HEK293 (cell line): ENCODE measurements around the gene OPRM1.

Source experiments
- CTCF ChIA-PET: fragments of 350-600 bp; formaldehyde crosslinking; extraction: SDS; loops from one replicate; lab custom pipeline; 2021; ENCODE audit warnings: antibody characterized with exemption; lab: Yijun Ruan, JAX
- POLR2A ChIA-PET: fragments of 300-600 bp; formaldehyde crosslinking; extraction: SDS; loops from one replicate; lab custom pipeline; 2020; ENCODE audit warnings: antibody characterized with exemption, inconsistent platforms; lab: Yijun Ruan, JAX
- H3K27ac ChIP-seq: fragments of 200-500 bp; sonication (Bioruptor generic); 2 replicates; pipeline ENCODE4 v1.5.1; 2014; ENCODE audit warnings: low read depth, low read length, control low read depth, inconsistent platforms; ENCODE audit errors: extremely low read depth
- H3K36me3 ChIP-seq, 2 experiments: fragments of 200-500 bp in 1 of 2; sonication (Bioruptor generic) in 1 of 2; 1 replicate in 1 of 2; 2 replicates in 1 of 2; pipeline ENCODE4 v1.5.1; 2014 to 2017; ENCODE audit warnings: inconsistent platforms in 2 of 2, low read length in 2 of 2; ENCODE audit not compliant: control insufficient read depth in 2 of 2, insufficient read depth in 1 of 2
- H3K4me1 ChIP-seq: fragments of 200-500 bp; sonication (Bioruptor generic); 2 replicates; pipeline ENCODE4 v1.5.1; 2014; ENCODE audit warnings: mild to moderate bottlenecking, low read length, inconsistent platforms; ENCODE audit not compliant: control insufficient read depth, insufficient read depth
- H3K4me3 ChIP-seq: 2 replicates; pipeline ENCODE4 v1.5.1; 2011; ENCODE audit warnings: low read depth, mild to moderate bottlenecking, control low read depth, low read length, moderate library complexity
- H3K9me3 ChIP-seq: fragments of 200-500 bp; sonication (Bioruptor generic); 2 replicates; pipeline ENCODE4 v1.5.1; 2014; ENCODE audit warnings: low read depth, low read length, inconsistent platforms; ENCODE audit not compliant: control insufficient read depth, insufficient read depth
- PRDM1 ChIP-seq: fragments of 450-650 bp; formaldehyde crosslinking; IDR thresholded peaks from 2 replicates; pipeline ENCODE4; 2016; ENCODE audit warnings: missing biosample characterization, missing genetic modification characterization
- TSHZ1 ChIP-seq: fragments of 450-650 bp; formaldehyde crosslinking; IDR thresholded peaks from 2 replicates; pipeline ENCODE4 v1.5.1; 2016; ENCODE audit warnings: missing biosample characterization, missing genetic modification characterization, borderline replicate concordance
- ZBTB21 ChIP-seq: fragments of 450-650 bp; formaldehyde crosslinking; IDR thresholded peaks from 2 replicates; pipeline ENCODE4 v1.5.1; 2017; ENCODE audit warnings: missing biosample characterization, missing genetic modification characterization
- ZBTB44 ChIP-seq: fragments of 450-650 bp; IDR thresholded peaks from 2 replicates; pipeline ENCODE4 v1.5.1; 2018; ENCODE audit warnings: missing biosample characterization, mild to moderate bottlenecking, missing genetic modification characterization
- ZEB2 ChIP-seq: fragments of 450-650 bp; formaldehyde crosslinking; IDR thresholded peaks from 2 replicates; pipeline ENCODE4 v1.5.1; 2016; ENCODE audit warnings: missing biosample characterization, missing genetic modification characterization
- ZFP37 ChIP-seq: fragments of 450-650 bp; formaldehyde crosslinking; IDR thresholded peaks from 2 replicates; pipeline ENCODE4 v1.5.1; 2016; ENCODE audit warnings: missing biosample characterization, missing genetic modification characterization
- ZFP69B ChIP-seq: fragments of 450-650 bp; formaldehyde crosslinking; IDR thresholded peaks from 2 replicates; pipeline ENCODE4 v1.5.1; 2016; ENCODE audit warnings: missing biosample characterization, missing genetic modification characterization
- ZNF133 ChIP-seq: fragments of 450-650 bp; formaldehyde crosslinking; IDR thresholded peaks from 2 replicates; pipeline ENCODE4 v1.5.1; 2016; ENCODE audit warnings: missing biosample characterization, missing genetic modification characterization
- ZNF175 ChIP-seq: fragments of 450-650 bp; formaldehyde crosslinking; IDR thresholded peaks from 2 replicates; pipeline ENCODE4 v1.5.1; 2016; ENCODE audit warnings: missing biosample characterization, missing genetic modification characterization
- ZNF23 ChIP-seq: fragments of 450-650 bp; formaldehyde crosslinking; IDR thresholded peaks from 2 replicates; pipeline ENCODE4 v1.5.1; 2016; ENCODE audit warnings: missing biosample characterization, missing genetic modification characterization, borderline replicate concordance
- ZNF366 ChIP-seq: fragments of 450-650 bp; formaldehyde crosslinking; conservative IDR thresholded peaks from 2 replicates; pipeline ENCODE4 v1.5.1; 2016; ENCODE audit warnings: missing biosample characterization, missing genetic modification characterization
- ZNF658 ChIP-seq: fragments of 450-650 bp; formaldehyde crosslinking; IDR thresholded peaks from 2 replicates; pipeline ENCODE4; 2016; ENCODE audit warnings: missing biosample characterization, missing genetic modification characterization
- ZNF776 ChIP-seq: fragments of 450-650 bp; formaldehyde crosslinking; IDR thresholded peaks from 2 replicates; pipeline ENCODE4 v1.5.0; 2017; ENCODE audit warnings: missing biosample characterization, missing genetic modification characterization, borderline replicate concordance
- ZNF785 ChIP-seq: fragments of 450-650 bp; formaldehyde crosslinking; IDR thresholded peaks from 2 replicates; pipeline ENCODE4 v1.5.1; 2016; ENCODE audit warnings: missing biosample characterization, missing genetic modification characterization
- ZSCAN18 ChIP-seq: fragments of 450-650 bp; formaldehyde crosslinking; IDR thresholded peaks from 2 replicates; pipeline ENCODE4 v1.5.1; 2016; ENCODE audit warnings: missing biosample characterization, missing genetic modification characterization

The OPRM1 gene

GRCh38 chr6:154230393-154230792 lies 191.4 kb downstream of the OPRM1 start:
- Histone ChIP-seq H3K27ac (no peak overlapping the region), H3K4me1 (no peaks in the 10 kb centered on the region), H3K36me3 (no peaks in the 10 kb centered on the region), H3K9me3 (no peaks in the 10 kb centered on the region), H3K4me3 (no peak overlapping the region)
- ChIA-PET CTCF (no interaction called here), POLR2A (no interaction called here)
- TF ChIP-seq ZFP37 (tag by site-specific recombination) (no peak), ZNF366 (no peak), PRDM1 (tag by site-specific recombination) (no peak), ZNF133 (no peak), ZNF785 (tag by site-specific recombination) (no peak), ZFP69B (no peak), ZBTB21 (tag by site-specific recombination) (no peak)
- TF ChIP-seq, all 188 proteins: peak for 0

GRCh38 chr6:154230910-154231595 lies 192.0 kb downstream of the OPRM1 start:
- no peaks in the 10 kb centered on the region for H3K36me3 ChIP-seq
- CTCF ChIA-PET: no interaction called here
- POLR2A ChIA-PET: no interaction called here
- H3K27ac ChIP-seq: no peak overlapping the region
- no peak overlapping the region for H3K4me3 ChIP-seq
- H3K9me3 ChIP-seq: no peaks in the 10 kb centered on the region
- TF ChIP-seq ZEB2 (tag by site-specific recombination) (no peak), ZNF776 (tag by site-specific recombination) (no peak), TSHZ1 (tag by site-specific recombination) (no peak), ZNF658 (tag by site-specific recombination) (no peak), ZSCAN18 (no peak)
- no peaks in the 10 kb centered on the region for H3K4me1 ChIP-seq

GRCh38 chr6:154232013-154232910 lies 193.2 kb downstream of the OPRM1 start:
- POLR2A ChIA-PET: interaction anchor here (0.7 kb wide), 1 partner anchor 20 kb away, joined by 3 read pairs; no protein-coding TSS in a partner anchor
- H3K4me1 ChIP-seq: no peaks in the 10 kb centered on the region
- H3K9me3 ChIP-seq: no peaks in the 10 kb centered on the region
- H3K36me3 ChIP-seq: no peaks in the 10 kb centered on the region
- no peak for TF ChIP-seq ZNF175 (tag by site-specific recombination)
- TF ChIP-seq ZBTB44 (tag by site-specific recombination): no peak
- TF ChIP-seq ZNF23: no peak
- TF ChIP-seq, all 188 proteins: peak for 0
- H3K4me3 ChIP-seq: no peak overlapping the region
- CTCF ChIA-PET: interaction anchor here (0.9 to 1.0 kb wide), 2 partner anchors 45 to 77 kb away, joined by 3 read pairs; no protein-coding TSS in a partner anchor
- no peak overlapping the region for H3K27ac ChIP-seq
